Ishikawa (cell line): ENCODE measurements around the gene LIMK1.

ENCODE experiments used
- CEBPB ChIP-seq: IDR thresholded peaks from 2 replicates; pipeline ENCODE4 v1.6.1; 2012
- CREB1 ChIP-seq: IDR thresholded peaks from 2 replicates; pipeline ENCODE4 v1.6.1; 2012; ENCODE audit warnings: low read depth
- EGR1 ChIP-seq: IDR thresholded peaks from 2 replicates; pipeline ENCODE4 v1.6.1; 2012
- EP300 ChIP-seq: IDR thresholded peaks from 2 replicates; pipeline ENCODE4 v1.6.1; 2012; ENCODE audit warnings: borderline replicate concordance
- FOXM1 ChIP-seq: IDR thresholded peaks from 2 replicates; pipeline ENCODE4 v1.6.1; 2012; ENCODE audit warnings: low read depth, borderline replicate concordance
- MAX ChIP-seq: IDR thresholded peaks from 2 replicates; pipeline ENCODE4 v1.6.1; 2012
- NFIC ChIP-seq: IDR thresholded peaks from 2 replicates; pipeline ENCODE4 v1.6.1; 2012
- RAD21 ChIP-seq: IDR thresholded peaks from 2 replicates; pipeline ENCODE4 v1.6.1; 2012; ENCODE audit warnings: low read depth
- REST ChIP-seq: IDR thresholded peaks from 2 replicates; pipeline ENCODE4 v1.6.1; 2012; ENCODE audit warnings: low read depth, mild to moderate bottlenecking
- TAF1 ChIP-seq: IDR thresholded peaks from 2 replicates; pipeline ENCODE4 v1.6.1; 2012; ENCODE audit warnings: low read depth, mild to moderate bottlenecking
- TCF12 ChIP-seq: IDR thresholded peaks from 2 replicates; pipeline ENCODE4 v1.6.1; 2012; ENCODE audit warnings: low read depth
- TEAD4 ChIP-seq: IDR thresholded peaks from 2 replicates; pipeline ENCODE4 v1.6.1; 2012
- USF1 ChIP-seq: IDR thresholded peaks from 2 replicates; pipeline ENCODE4 v1.6.1; 2012
- YY1 ChIP-seq: IDR thresholded peaks from 2 replicates; pipeline ENCODE4 v1.6.1; 2012; ENCODE audit warnings: low read depth
- ZBTB7A ChIP-seq: IDR thresholded peaks from 2 replicates; pipeline ENCODE4 v1.6.1; 2012; ENCODE audit warnings: low read depth

Gene LIMK1

GRCh38 chr7:74138945-74139843, 55.6 kb downstream of the LIMK1 start:
- TF ChIP-seq EP300 = no peak

- TF ChIP-seq EGR1 = no peak
- TF ChIP-seq CREB1 = no peak
- TF ChIP-seq EP300 = no peak
- no peak for TF ChIP-seq TCF12
- no peak for TF ChIP-seq REST
- no peak for TF ChIP-seq USF1
- no peak for TF ChIP-seq MAX
- no peak for TF ChIP-seq CEBPB
- TF ChIP-seq YY1 = no peak
- no peak for TF ChIP-seq ZBTB7A
- no peak for TF ChIP-seq RAD21
- no peak for TF ChIP-seq TAF1
- no peak for TF ChIP-seq FOXM1
- TF ChIP-seq NFIC = no peak
- no peak for TF ChIP-seq TEAD4
Observed at GRCh38 chr7:74141705-74142104, 58.1 kb downstream of the LIMK1 start.

- no peak for TF ChIP-seq NFIC
- TF ChIP-seq YY1 = no peak
- no peak for TF ChIP-seq TCF12
- no peak for TF ChIP-seq ZBTB7A
- TF ChIP-seq TEAD4 = no peak
- TF ChIP-seq MAX = no peak
- peak; percentile 65; the same call in 1 of the 2 replicates for TF ChIP-seq FOXM1
Observed at GRCh38 chr7:74143383-74143782, 59.8 kb downstream of the LIMK1 start.

- TF ChIP-seq CREB1 (no peak), TAF1 (no peak), TCF12 (no peak), EGR1 (no peak), CEBPB (no peak), YY1 (no peak), ZBTB7A (no peak), TEAD4 (no peak), REST (no peak), EP300 (no peak), RAD21 (no peak)
Observed at GRCh38 chr7:74148491-74148890, 64.9 kb downstream of the LIMK1 start.

- TF ChIP-seq TAF1 (no peak), CREB1 (no peak), USF1 (no peak), EGR1 (no peak), ZBTB7A (no peak)
Observed at GRCh38 chr7:74149071-74149470, 65.5 kb downstream of the LIMK1 start.

GRCh38 chr7:74149603-74150002, 66.0 kb downstream of the LIMK1 start:
- TF ChIP-seq CEBPB (no peak), ZBTB7A (no peak), MAX (no peak), TCF12 (no peak), USF1 (no peak), FOXM1 (no peak), NFIC (no peak), YY1 (no peak), CREB1 (no peak), TEAD4 (no peak), RAD21 (no peak)
